GM13976 (cell line): ENCODE data around the gene ANXA1.
A peak's percentile ranks its signal among the peaks of the same experiment; 100 is the strongest.

Experiments
- DNase-seq: peaks from one replicate; pipeline ENCODE4 v3.0.0; 2012; ENCODE audit warnings: low spot score
- CTCF ChIP-seq: IDR thresholded peaks from 2 replicates; pipeline ENCODE4 v1.5.1; 2012; ENCODE audit warnings: borderline replicate concordance, mild to moderate bottlenecking; ENCODE audit not compliant: insufficient read depth; ENCODE audit errors: extremely low read depth, missing control alignments, control extremely low read depth
- in situ Hi-C: fragments of 300-500 bp; cut with MboI; formaldehyde crosslinking; loops from one replicate; pipeline ENCODE4 v1.12.0; 2022; ENCODE audit warnings: low sequenced_read_pairs, mixed read lengths, inconsistent platforms; ENCODE audit not compliant: unreplicated experiment

ANXA1 gene

DNA sequence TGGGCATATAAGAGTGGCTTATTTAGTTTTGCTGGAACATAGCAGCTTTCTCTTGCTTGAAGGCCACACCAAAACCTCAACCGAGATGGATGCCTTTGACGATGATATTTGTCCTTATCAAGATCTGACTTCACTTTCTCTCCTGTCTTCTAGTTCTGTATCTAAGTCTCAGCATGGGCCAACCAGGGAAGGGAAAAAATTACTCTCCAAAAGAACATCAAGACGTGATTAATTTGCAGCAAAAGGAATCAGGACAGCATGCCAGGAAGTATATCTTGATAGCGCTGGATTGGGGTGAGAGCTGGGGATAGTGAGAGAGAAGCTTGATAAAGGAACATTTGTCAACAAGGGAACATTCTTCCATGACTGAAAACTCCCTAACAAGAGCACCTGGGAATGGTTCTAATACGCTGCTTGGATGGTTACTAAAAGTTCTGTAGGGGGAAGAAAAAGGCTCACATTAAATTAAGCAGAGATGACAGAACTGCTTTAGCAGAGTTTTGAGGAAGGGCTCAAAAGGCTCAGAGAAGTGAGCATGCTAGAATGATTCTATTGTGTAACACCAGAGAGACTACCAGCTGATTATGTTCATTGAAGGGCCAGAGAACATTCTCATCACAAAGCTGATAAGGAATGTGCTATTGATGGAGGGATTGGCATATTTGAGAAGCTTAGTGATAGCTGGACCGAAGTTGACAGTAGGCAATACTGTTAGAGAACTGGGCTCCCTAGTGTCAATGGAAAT lies 21.6 kb upstream of the ANXA1 start:
- in situ Hi-C loops, result no loop called here
- DNase-seq, result no peak
- TF ChIP-seq CTCF, result no peak

- no peak for DNase-seq
- in situ Hi-C loops, result no loop called here
- no peak for TF ChIP-seq CTCF
These were observed 20.2 kb upstream of the ANXA1 start for GRCh38 chr9:73131461-73131860.

- TF ChIP-seq CTCF, result no peak
- in situ Hi-C loops, result no loop called here
- DNase-seq, result peak; percentile 41
These were observed 19.5 kb upstream of the ANXA1 start for GRCh38 chr9:73132034-73132776.

GRCh38 chr9:73133022-73133651 lies 18.5 kb upstream of the ANXA1 start:
- no peak for DNase-seq
- no peak for TF ChIP-seq CTCF
- in situ Hi-C loops, result no loop called here

- no peak for TF ChIP-seq CTCF
- in situ Hi-C loops, result no loop called here
- DNase-seq, result no peak
These were observed 17.7 kb upstream of the ANXA1 start for GRCh38 chr9:73133921-73134407.

DNA sequence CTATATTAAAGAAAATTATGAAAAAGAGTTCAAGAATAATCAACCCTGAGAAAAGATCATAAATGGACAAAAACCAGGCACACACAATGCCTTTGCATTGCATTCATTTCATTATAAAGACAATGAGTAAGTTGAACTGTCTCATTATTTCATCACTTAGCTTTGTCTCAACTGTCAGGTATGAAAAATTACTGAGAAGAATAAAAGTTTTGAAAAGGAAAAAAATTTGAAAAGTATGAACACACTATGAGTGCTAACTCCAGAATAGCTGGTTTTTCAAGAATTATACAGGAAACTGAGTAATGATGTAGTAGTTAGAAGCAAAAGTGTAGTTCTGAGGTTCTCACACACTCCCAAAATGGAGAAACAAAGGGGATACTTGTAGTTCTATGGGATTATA lies 16.3 kb upstream of the ANXA1 start:
- in situ Hi-C loops, result no loop called here
- DNase-seq, result no peak
- no peak for TF ChIP-seq CTCF
